A549 (cell line): ENCODE results near the gene MPRIP. TPM values are rescaled to one million over a fixed set of nuclear protein-coding genes. Genes with fewer than 3 reads are reported as not detected.

Source experiments
- ATAC-seq, 2 experiments: fragments of 200-7000 bp in 1 of 2; fragments of >200 bp in 1 of 2; cut with Nextera tagmentation in 1 of 2; cut with Tn5 transposase in 1 of 2; 3 replicates each; pipeline versions ENCODE4 v1.8.0 to v1.9.1; 2018 to 2020; ENCODE audit warnings: mild to moderate bottlenecking in 1 of 2, moderate library complexity in 1 of 2
- CTCF ChIA-PET: fragments of 300-600 bp; sonication (Branson Sonifier 250); formaldehyde crosslinking; extraction: SDS; loops from one replicate; lab custom pipeline; 2021; ENCODE audit warnings: antibody characterized with exemption, inconsistent platforms; lab: Yijun Ruan, JAX
- POLR2A ChIA-PET: fragments of 350-600 bp; formaldehyde crosslinking; extraction: SDS; loops from one replicate; lab custom pipeline; 2021; ENCODE audit warnings: antibody characterized with exemption, inconsistent platforms; lab: Yijun Ruan, JAX
- DNase-seq, 2 experiments: peaks; one replicate each; pipeline versions ENCODE4 v3.0.0 to v3.0.0-alpha.2; 2011 to 2016; ENCODE audit warnings: low read depth in 1 of 2, low spot score in 1 of 2
- FAIRE-seq: peaks from 2 replicates; lab custom pipeline; 2011; peaks lifted over from hg19 to GRCh38; lab: Jason Lieb, UNC
- H3K27ac ChIP-seq, 2 experiments: fragments of >200 bp; sonication (Bioruptor Twin); formaldehyde crosslinking; 3 replicates each; pipeline ENCODE4 v1.5.1; 2016 to 2017
- H3K4me1 ChIP-seq: fragments of >200 bp; sonication (Bioruptor Twin); formaldehyde crosslinking; 3 replicates; pipeline ENCODE4 v1.6.1; 2016
- H3K4me2 ChIP-seq: fragments of >200 bp; sonication (Bioruptor Twin); formaldehyde crosslinking; 3 replicates; pipeline ENCODE4 v1.6.1; 2016
- H3K4me3 ChIP-seq: fragments of >200 bp; sonication (Bioruptor Twin); formaldehyde crosslinking; 3 replicates; pipeline ENCODE4 v1.5.1; 2016
- H3K9me3 ChIP-seq: fragments of >200 bp; sonication (Bioruptor Twin); formaldehyde crosslinking; 3 replicates; pipeline ENCODE4 v1.6.1; 2016
- CBX2 ChIP-seq: fragments of 200-600 bp; sonication (generic); IDR thresholded peaks from 2 replicates; pipeline ENCODE4 v1.6.1; 2016; ENCODE audit warnings: low read depth, mild to moderate bottlenecking, borderline replicate concordance
- CEBPB ChIP-seq, 2 experiments: fragments of >200 bp in 1 of 2; sonication (Bioruptor Twin) in 1 of 2; formaldehyde crosslinking in 1 of 2; IDR thresholded peaks; 2 replicates each; pipeline ENCODE4 v1.6.1; 2012 to 2016
- CHD4 ChIP-seq: fragments of 200-600 bp; sonication (generic); IDR thresholded peaks from 2 replicates; pipeline ENCODE4 v1.6.1; 2016; ENCODE audit warnings: antibody characterized with exemption, mild to moderate bottlenecking, borderline replicate concordance
- EHMT2 ChIP-seq: fragments of 200-600 bp; sonication (generic); IDR thresholded peaks from 2 replicates; pipeline ENCODE4 v1.6.1; 2016; ENCODE audit warnings: antibody characterized with exemption, low read depth, mild to moderate bottlenecking, moderate library complexity
- FOSL2 ChIP-seq, 2 experiments: fragments of 450-650 bp in 1 of 2; fragments of >200 bp in 1 of 2; sonication (Bioruptor Twin) in 1 of 2; formaldehyde crosslinking; IDR thresholded peaks; 2 replicates each; pipeline versions ENCODE4 v1.5.0 to v1.6.1; 2016 to 2020; ENCODE audit warnings: mild to moderate bottlenecking in 1 of 2, moderate library complexity in 1 of 2
- GATA3 ChIP-seq: IDR thresholded peaks from 2 replicates; pipeline ENCODE4 v1.6.1; 2012; ENCODE audit warnings: borderline replicate concordance
- HDAC2 ChIP-seq: fragments of 200-600 bp; sonication (generic); IDR thresholded peaks from 2 replicates; pipeline ENCODE4 v1.6.1; 2016
- HOXB13 ChIP-seq: fragments of 250-450 bp; sonication (Bioruptor Pico); IDR thresholded peaks from 2 replicates; pipeline ENCODE4 v1.5.0; 2020; ENCODE audit warnings: low read depth, mild to moderate bottlenecking, moderate library complexity
- HOXB5 ChIP-seq: fragments of 250-450 bp; sonication (Bioruptor Pico); IDR thresholded peaks from 2 replicates; pipeline ENCODE4 v1.5.0; 2020; ENCODE audit warnings: mild to moderate bottlenecking, moderate library complexity
- JUN ChIP-seq, 2 experiments: fragments of >200 bp; sonication (Bioruptor Twin); formaldehyde crosslinking; IDR thresholded peaks; 2 replicates in 1 of 2; 3 replicates in 1 of 2; pipeline ENCODE4 v1.6.1; 2016 to 2017
- KDM1A ChIP-seq: fragments of 200-600 bp; sonication (generic); IDR thresholded peaks from 2 replicates; pipeline ENCODE4 v1.6.1; 2016; ENCODE audit warnings: low read depth, mild to moderate bottlenecking
- MAFK ChIP-seq: fragments of 450-650 bp; IDR thresholded peaks from 2 replicates; pipeline ENCODE4 v1.6.1; 2014; ENCODE audit not compliant: partially characterized antibody
- MAZ ChIP-seq: fragments of 150-350 bp; IDR thresholded peaks from 2 replicates; pipeline ENCODE4 v1.6.1; 2014; ENCODE audit warnings: antibody characterized with exemption, low read depth, low read length, borderline replicate concordance
- POLR2AphosphoS2 ChIP-seq: conservative IDR thresholded peaks from 2 replicates; pipeline ENCODE4 v1.6.1; 2012; ENCODE audit warnings: low read length, improper control_type of control experiment, inconsistent platforms
- RAD21 ChIP-seq, 2 experiments: fragments of >200 bp in 1 of 2; sonication (Bioruptor Twin) in 1 of 2; formaldehyde crosslinking in 1 of 2; IDR thresholded peaks in 1 of 2; conservative IDR thresholded peaks in 1 of 2; 2 replicates in 1 of 2; 3 replicates in 1 of 2; pipeline ENCODE4 v1.6.1; 2012 to 2018; ENCODE audit warnings: inconsistent platforms in 1 of 2
- RFX5 ChIP-seq: fragments of 450-650 bp; IDR thresholded peaks from 2 replicates; pipeline ENCODE4 v1.7.1; 2014; ENCODE audit warnings: antibody characterized with exemption, mild to moderate bottlenecking, moderate library complexity
- RNF2 ChIP-seq: fragments of 200-600 bp; sonication (generic); IDR thresholded peaks from 2 replicates; pipeline ENCODE4 v1.6.1; 2016; ENCODE audit warnings: low read depth, mild to moderate bottlenecking, antibody characterized with exemption, moderate library complexity, borderline replicate concordance
- SMC3 ChIP-seq: fragments of >200 bp; sonication (Bioruptor Twin); formaldehyde crosslinking; IDR thresholded peaks from 3 replicates; pipeline ENCODE4 v1.6.1; 2018; ENCODE audit warnings: inconsistent platforms
- TFCP2L1 ChIP-seq: fragments of 250-450 bp; sonication (Bioruptor Pico); IDR thresholded peaks from 2 replicates; pipeline ENCODE4 v1.5.0; 2021; ENCODE audit warnings: mild to moderate bottlenecking
- WGBS: methylation state at CpG from one replicate; pipeline ENCODE4 v1.1.6; 2017; ENCODE audit errors: missing lambda C conversion rate; 5-methylcytosine and 5-hydroxymethylcytosine counted together
- polyA plus RNA-seq, 4 experiments: library from polyadenylated mRNA; depleted of rRNA in 3 of 4; stranded (reverse); fragments of >200 nt; fragmentation: RNase III in 1 of 4; extraction: RNeasy Plus Mini Kit Qiagen cat#74134 plus additional on column Dnase treatment in 1 of 4; gene quantifications; 2 replicates in 3 of 4; 3 replicates in 1 of 4; pipeline ENCODE4 v1.2.3, GENCODE V29; 2011 to 2017
- TF ChIP-seq, protein P1 (sequence below): fragments of >200 bp; sonication (Bioruptor Twin); formaldehyde crosslinking; IDR thresholded peaks from 2 replicates; pipeline ENCODE4 v1.6.1; 2016
- TF ChIP-seq, protein P2 (sequence below): IDR thresholded peaks from 2 replicates; pipeline ENCODE4 v1.6.1; 2012
- TF ChIP-seq, protein P3 (sequence below): IDR thresholded peaks from 2 replicates; pipeline ENCODE4 v1.6.1; 2012
- TF ChIP-seq, protein P4 (sequence below): IDR thresholded peaks from 2 replicates; pipeline ENCODE4 v1.6.1; 2012; ENCODE audit warnings: low read depth, borderline replicate concordance
- TF ChIP-seq, protein P5 (sequence below): fragments of >200 bp; sonication (Bioruptor Twin); formaldehyde crosslinking; IDR thresholded peaks from 3 replicates; pipeline ENCODE4 v1.6.1; 2016

Gene MPRIP
- polyA plus RNA-seq, 2 of the 4 experiments (the other 2 are of a cell fraction): 147 to 228 TPM

DNA sequence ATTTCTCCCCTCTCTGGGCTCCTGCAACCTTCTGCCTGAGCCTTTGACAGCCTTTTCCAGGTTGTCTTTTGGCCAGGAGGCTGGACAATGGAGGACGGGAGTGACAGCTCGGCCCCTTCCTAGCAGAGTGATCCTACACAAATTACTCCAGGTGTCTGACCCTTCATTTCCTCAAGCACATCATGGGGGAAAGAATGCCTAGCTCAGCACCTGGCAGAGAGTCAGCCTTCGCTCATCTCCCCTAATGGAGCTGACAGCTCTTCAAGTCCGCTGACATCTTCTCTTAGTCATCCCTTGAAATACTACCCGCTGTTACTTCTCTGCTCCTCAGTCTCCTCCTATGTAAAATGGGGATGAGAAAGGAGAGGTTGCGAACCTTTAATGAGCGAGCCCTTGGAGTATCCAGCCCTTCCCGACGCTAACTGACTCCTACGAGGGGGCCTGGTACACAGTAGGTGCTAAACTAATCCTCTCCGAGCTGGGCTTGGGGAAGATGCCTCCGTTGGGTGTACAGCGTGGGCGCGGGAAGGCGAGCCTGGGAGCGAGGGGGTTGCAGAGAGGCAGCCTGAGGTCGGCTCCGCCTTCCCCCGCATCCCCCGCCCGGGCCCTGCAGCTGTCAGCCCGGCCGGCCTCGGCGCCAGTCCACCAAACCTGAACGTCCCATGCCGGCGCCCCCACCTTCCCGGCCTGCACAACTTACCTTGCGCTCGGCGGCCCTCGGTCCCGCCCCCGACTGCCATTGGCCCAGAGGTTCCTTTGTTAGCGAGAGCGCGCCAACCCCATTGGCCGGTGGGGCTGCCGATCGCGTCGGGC is 480 bp upstream of the MPRIP start:
- ATAC-seq (peak; percentile 90 to 95), DNase-seq (peak; percentile 97 to 99)
- 9% methylated on average over 19 of the region's 44 CpGs for WGBS
- H3K27ac ChIP-seq: peak overlapping the region; percentile 87 to 91
- H3K4me3 ChIP-seq: peak overlapping the region; percentile 90
- H3K4me2 ChIP-seq: peak overlapping the region; percentile 96
- H3K4me1 ChIP-seq: peaks cover 47% of the 10 kb centered on the region
- 0 out of 3 replicates have a peak, but pooled peaks have one; percentile 15 for TF ChIP-seq SMC3
- no peak for TF ChIP-seq EHMT2
- TF ChIP-seq CBX2: no peak
- TF ChIP-seq, protein P1, sequence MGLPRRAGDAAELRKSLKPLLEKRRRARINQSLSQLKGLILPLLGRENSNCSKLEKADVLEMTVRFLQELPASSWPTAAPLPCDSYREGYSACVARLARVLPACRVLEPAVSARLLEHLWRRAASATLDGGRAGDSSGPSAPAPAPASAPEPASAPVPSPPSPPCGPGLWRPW: no peak
- no peak for TF ChIP-seq RFX5
- peak; percentile 87; the same call in 1 of the 2 replicates for TF ChIP-seq MAZ
- peak; percentile 94 for TF ChIP-seq KDM1A
- TF ChIP-seq CEBPB (IDR thresholded peaks at IDR 0.05): no peak
- TF ChIP-seq, protein P2, sequence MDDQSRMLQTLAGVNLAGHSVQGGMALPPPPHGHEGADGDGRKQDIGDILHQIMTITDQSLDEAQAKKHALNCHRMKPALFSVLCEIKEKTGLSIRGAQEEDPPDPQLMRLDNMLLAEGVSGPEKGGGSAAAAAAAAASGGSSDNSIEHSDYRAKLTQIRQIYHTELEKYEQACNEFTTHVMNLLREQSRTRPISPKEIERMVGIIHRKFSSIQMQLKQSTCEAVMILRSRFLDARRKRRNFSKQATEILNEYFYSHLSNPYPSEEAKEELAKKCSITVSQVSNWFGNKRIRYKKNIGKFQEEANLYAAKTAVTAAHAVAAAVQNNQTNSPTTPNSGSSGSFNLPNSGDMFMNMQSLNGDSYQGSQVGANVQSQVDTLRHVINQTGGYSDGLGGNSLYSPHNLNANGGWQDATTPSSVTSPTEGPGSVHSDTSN: peak; percentile 97
- no peak for TF ChIP-seq RNF2
- TF ChIP-seq FOSL2 (IDR thresholded peaks at IDR 0.05): no peak
- peak; percentile 5; the same call in 1 of the 2 replicates for TF ChIP-seq FOSL2 (CRISPR knock-in tag; IDR thresholded peaks at IDR 0.05)
- no peak for TF ChIP-seq TFCP2L1 (CRISPR knock-in tag)
- peak; percentile 87 for TF ChIP-seq HDAC2
- no peak for TF ChIP-seq HOXB13 (CRISPR knock-in tag)
- TF ChIP-seq, protein P3, sequence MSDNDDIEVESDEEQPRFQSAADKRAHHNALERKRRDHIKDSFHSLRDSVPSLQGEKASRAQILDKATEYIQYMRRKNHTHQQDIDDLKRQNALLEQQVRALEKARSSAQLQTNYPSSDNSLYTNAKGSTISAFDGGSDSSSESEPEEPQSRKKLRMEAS: peak; percentile 81
- TF ChIP-seq, protein P4, sequence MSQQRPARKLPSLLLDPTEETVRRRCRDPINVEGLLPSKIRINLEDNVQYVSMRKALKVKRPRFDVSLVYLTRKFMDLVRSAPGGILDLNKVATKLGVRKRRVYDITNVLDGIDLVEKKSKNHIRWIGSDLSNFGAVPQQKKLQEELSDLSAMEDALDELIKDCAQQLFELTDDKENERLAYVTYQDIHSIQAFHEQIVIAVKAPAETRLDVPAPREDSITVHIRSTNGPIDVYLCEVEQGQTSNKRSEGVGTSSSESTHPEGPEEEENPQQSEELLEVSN: 0 out of 2 replicates have a peak, but pooled peaks have one; percentile 47
- 0 out of 2 replicates have a peak, but pooled peaks have one; percentile 36 for TF ChIP-seq CHD4
- TF ChIP-seq, protein P5, sequence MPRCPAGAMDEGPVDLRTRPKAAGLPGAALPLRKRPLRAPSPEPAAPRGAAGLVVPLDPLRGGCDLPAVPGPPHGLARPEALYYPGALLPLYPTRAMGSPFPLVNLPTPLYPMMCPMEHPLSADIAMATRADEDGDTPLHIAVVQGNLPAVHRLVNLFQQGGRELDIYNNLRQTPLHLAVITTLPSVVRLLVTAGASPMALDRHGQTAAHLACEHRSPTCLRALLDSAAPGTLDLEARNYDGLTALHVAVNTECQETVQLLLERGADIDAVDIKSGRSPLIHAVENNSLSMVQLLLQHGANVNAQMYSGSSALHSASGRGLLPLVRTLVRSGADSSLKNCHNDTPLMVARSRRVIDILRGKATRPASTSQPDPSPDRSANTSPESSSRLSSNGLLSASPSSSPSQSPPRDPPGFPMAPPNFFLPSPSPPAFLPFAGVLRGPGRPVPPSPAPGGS: 0 out of 3 replicates have a peak, but pooled peaks have one; percentile 1
- peak; percentile 25; the same call in 1 of the 2 replicates for TF ChIP-seq GATA3
- no peak for TF ChIP-seq HOXB5 (CRISPR knock-in tag)
- peak; percentile 89 for TF ChIP-seq MAFK
- 0 out of 5 replicates have a peak, but pooled peaks of 1 of the 2 experiments have one; percentile 19 for TF ChIP-seq RAD21 (conservative IDR thresholded peaks at IDR 0.05 in 1 of 2, IDR thresholded peaks at IDR 0.05 in 1 of 2)
- TF ChIP-seq POLR2AphosphoS2: no peak
- no peak for TF ChIP-seq JUN (IDR thresholded peaks at IDR 0.05)
- TF ChIP-seq, all 56 proteins: peak for 13
- ChIA-PET POLR2A (interaction anchor here (0.5 to 2.3 kb wide), 4 partner anchors 14 to 656 kb away, joined by 3 to 19 read pairs (median 5); no protein-coding TSS in a partner anchor), CTCF (interaction anchor here (0.9 to 2.0 kb wide), 12 partner anchors 8 to 163 kb away, joined by 3 to 13 read pairs (median 4); no protein-coding TSS in a partner anchor)
- FAIRE-seq: no peak
- no peaks in the 10 kb centered on the region for H3K9me3 ChIP-seq
